ENCODE data around the gene TNNC1. TPM values are rescaled to one million over a fixed set of nuclear protein-coding genes. Genes with fewer than 3 reads are reported as not detected.
A peak's percentile ranks its signal among the peaks of the same experiment; 100 is the strongest.

Gene TNNC1
- total and polyA plus RNA-seq, 9 of the 15 experiments (the other 6 are each of a cell fraction or from before 2014, with no cell fraction given) = 0.08 to 0.85 (median 0.42) TPM; not detected in 4

DNA sequence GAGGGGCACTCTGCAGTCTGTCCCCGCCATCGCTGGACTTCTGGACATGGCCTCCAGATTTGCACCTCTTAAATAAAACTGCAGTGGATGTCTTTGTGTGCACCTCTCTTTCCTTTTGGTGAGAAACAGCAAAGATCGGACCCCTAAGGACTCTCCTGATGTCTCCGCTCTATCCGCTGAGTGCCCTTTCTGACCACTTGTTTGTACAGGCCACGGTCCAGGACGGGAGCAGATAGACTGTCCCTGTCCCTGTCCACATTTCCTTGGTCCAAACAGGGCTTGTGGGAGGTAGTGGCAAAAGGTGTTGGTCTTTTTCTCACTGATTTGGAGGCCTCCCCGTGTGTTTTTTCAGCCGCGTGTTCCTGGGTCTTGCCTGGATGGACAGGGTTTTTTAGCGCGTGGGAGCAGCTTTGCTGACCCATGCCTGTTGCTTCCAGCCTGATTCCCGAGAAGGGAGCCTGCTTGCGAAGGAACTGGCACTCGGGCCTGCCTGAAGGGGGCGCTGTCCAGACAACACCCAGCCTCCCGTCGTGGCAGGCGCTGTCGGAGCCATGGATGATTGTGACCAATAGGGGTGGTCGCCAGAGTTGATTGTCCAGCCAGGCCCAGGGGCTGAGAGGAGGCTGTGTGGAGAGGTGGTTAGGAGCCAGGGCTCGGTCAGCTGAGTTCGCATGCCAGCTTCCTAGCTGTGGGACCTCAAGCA, 28.1 kb upstream of the TNNC1 start:
- ChIA-PET CTCF (ENCODE audit: low intra/inter-chr PET ratio) (interaction anchor here (0.6 kb wide), 1 partner anchor 200 kb away, joined by 6 read pairs; no protein-coding TSS in a partner anchor), POLR2A (interaction anchor here (0.8 to 1.1 kb wide), 2 partner anchors 21 to 42 kb away, joined by 3 read pairs; no protein-coding TSS in a partner anchor)
- Histone ChIP-seq H3K4me3 (no peak overlapping the region), H4K20me1 (replicated peaks; ENCODE audit: control insufficient read depth, insufficient read depth, low read length) (no peaks in the 10 kb centered on the region), H3K27me3 (ENCODE audit: control insufficient read depth in 2 of 2, insufficient read depth in 2 of 2, low read length in 2 of 2) (no peaks in the 10 kb centered on the region), H3K27ac (ENCODE audit: extremely low read depth, low read depth, low read length) (no peak overlapping the region), H3K9me1 (ENCODE audit: control insufficient read depth, insufficient read depth, low read length) (no peaks in the 10 kb centered on the region), H3K36me3 (ENCODE audit: control insufficient read depth, insufficient read depth, low read length) (peaks cover 70% of the 10 kb centered on the region; the same call in 2 of the 3 replicates), H3K79me2 (ENCODE audit: control insufficient read depth, insufficient read depth, low read length) (no peaks in the 10 kb centered on the region), H3K9ac (ENCODE audit: insufficient read depth in 1 of 2, low read depth in 2 of 2, low read length in 2 of 2) (peak overlapping the region in 1 of 2 experiments; percentile 45; a peak in 1 of 4 replicates), H3K9me3 (replicated peaks; ENCODE audit: control insufficient read depth, insufficient read depth, low read depth, low read length) (no peaks in the 10 kb centered on the region), H3K4me2 (ENCODE audit: insufficient read depth, low read length) (no peak overlapping the region), H2AFZ (ENCODE audit: low read depth, low read length) (no peak overlapping the region), H3K4me1 (replicated peaks in 1 of 2; ENCODE audit: control insufficient read depth in 2 of 2, insufficient read depth in 2 of 2, low read length in 2 of 2) (peaks cover 0 to 10% of the 10 kb centered on the region in 2 experiments; a peak in 2 of 5 replicates)
- intact Hi-C loops (cut with micrococcal nuclease) (loop anchor here (2.0 to 5.0 kb wide), 2 partner anchors 53 to 200 kb away; no protein-coding TSS in a partner anchor), in situ Hi-C loops (cut with MboI) (no loop called here)
- FAIRE-seq (no peak), ATAC-seq (peak; percentile 88), DNase-seq (ENCODE audit: extremely low read depth in 1 of 4, low spot score in 3 of 4) (peak; percentile 60 to 74 (median 65))
- no TSS peak for BruUV-seq (replicated peaks)
- WGBS (ENCODE audit: insufficient coverage, low coverage, missing lambda C conversion rate) = 81% methylated on average over 11 of the region's 23 CpGs
- TF ChIP-seq, protein P1, sequence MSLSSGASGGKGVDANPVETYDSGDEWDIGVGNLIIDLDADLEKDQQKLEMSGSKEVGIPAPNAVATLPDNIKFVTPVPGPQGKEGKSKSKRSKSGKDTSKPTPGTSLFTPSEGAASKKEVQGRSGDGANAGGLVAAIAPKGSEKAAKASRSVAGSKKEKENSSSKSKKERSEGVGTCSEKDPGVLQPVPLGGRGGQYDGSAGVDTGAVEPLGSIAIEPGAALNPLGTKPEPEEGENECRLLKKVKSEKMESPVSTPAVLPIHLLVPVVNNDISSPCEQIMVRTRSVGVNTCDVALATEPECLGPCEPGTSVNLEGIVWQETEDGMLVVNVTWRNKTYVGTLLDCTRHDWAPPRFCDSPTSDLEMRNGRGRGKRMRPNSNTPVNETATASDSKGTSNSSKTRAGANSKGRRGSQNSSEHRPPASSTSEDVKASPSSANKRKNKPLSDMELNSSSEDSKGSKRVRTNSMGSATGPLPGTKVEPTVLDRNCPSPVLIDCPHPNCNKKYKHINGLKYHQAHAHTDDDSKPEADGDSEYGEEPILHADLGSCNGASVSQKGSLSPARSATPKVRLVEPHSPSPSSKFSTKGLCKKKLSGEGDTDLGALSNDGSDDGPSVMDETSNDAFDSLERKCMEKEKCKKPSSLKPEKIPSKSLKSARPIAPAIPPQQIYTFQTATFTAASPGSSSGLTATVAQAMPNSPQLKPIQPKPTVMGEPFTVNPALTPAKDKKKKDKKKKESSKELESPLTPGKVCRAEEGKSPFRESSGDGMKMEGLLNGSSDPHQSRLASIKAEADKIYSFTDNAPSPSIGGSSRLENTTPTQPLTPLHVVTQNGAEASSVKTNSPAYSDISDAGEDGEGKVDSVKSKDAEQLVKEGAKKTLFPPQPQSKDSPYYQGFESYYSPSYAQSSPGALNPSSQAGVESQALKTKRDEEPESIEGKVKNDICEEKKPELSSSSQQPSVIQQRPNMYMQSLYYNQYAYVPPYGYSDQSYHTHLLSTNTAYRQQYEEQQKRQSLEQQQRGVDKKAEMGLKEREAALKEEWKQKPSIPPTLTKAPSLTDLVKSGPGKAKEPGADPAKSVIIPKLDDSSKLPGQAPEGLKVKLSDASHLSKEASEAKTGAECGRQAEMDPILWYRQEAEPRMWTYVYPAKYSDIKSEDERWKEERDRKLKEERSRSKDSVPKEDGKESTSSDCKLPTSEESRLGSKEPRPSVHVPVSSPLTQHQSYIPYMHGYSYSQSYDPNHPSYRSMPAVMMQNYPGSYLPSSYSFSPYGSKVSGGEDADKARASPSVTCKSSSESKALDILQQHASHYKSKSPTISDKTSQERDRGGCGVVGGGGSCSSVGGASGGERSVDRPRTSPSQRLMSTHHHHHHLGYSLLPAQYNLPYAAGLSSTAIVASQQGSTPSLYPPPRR (CRISPR knock-in tag; IDR thresholded peaks at IDR 0.05; ENCODE audit: borderline replicate concordance) = no peak
- TF ChIP-seq, protein P2, sequence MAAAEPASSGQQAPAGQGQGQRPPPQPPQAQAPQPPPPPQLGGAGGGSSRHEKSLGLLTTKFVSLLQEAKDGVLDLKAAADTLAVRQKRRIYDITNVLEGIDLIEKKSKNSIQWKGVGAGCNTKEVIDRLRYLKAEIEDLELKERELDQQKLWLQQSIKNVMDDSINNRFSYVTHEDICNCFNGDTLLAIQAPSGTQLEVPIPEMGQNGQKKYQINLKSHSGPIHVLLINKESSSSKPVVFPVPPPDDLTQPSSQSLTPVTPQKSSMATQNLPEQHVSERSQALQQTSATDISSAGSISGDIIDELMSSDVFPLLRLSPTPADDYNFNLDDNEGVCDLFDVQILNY (CRISPR knock-in tag; IDR thresholded peaks at IDR 0.05) = no peak
- TF ChIP-seq ZKSCAN3 (CRISPR knock-in tag; IDR thresholded peaks at IDR 0.05) (no peak), CSDE1 (IDR thresholded peaks at IDR 0.05) (no peak), RAD21 (CRISPR knock-in tag; conservative IDR thresholded peaks at IDR 0.05 in 1 of 2, IDR thresholded peaks at IDR 0.05 in 1 of 2) (peak in 1 of 2 experiments; percentile 33; a peak in 1 of 4 replicates), TOE1 (IDR thresholded peaks at IDR 0.05; ENCODE audit: borderline replicate concordance) (no peak), TOE1 (CRISPR knock-in tag; IDR thresholded peaks at IDR 0.05; ENCODE audit: borderline replicate concordance, low read depth) (no peak), CBX8 (IDR thresholded peaks at IDR 0.05; ENCODE audit: borderline replicate concordance, extremely low read depth, low read depth, low read length, poor library complexity, severe bottlenecking) (no peak), NEUROD1 (IDR thresholded peaks at IDR 0.05; ENCODE audit: borderline replicate concordance, low read depth, low read length, partially characterized antibody) (no peak), FOXP1 (CRISPR knock-in tag; IDR thresholded peaks at IDR 0.05) (no peak), ZNF764 (CRISPR knock-in tag; IDR thresholded peaks at IDR 0.05; ENCODE audit: low read depth) (no peak)

Data from K562 (cell line).